CD1c-positive myeloid dendritic cell (primary cell): Measurements from ENCODE around the gene STX18.

Experiments
- DNase-seq: peaks from one replicate; pipeline ENCODE4 v3.0.0-alpha.2; 2016; ENCODE audit errors: extremely low spot score

STX18 gene

GRCh38 chr4:4421356-4421755 is 120.5 kb downstream of the STX18 start:
- DNase-seq: no peak

GRCh38 chr4:4420421-4420820 is 121.4 kb downstream of the STX18 start:
- no peak for DNase-seq

GRCh38 chr4:4419896-4420295 is 122.0 kb downstream of the STX18 start:
- DNase-seq: no peak

- DNase-seq: no peak
Observed at GRCh38 chr4:4418676-4419390, 123.0 kb downstream of the STX18 start.

GRCh38 chr4:4417886-4418285 is 124.0 kb downstream of the STX18 start:
- no peak for DNase-seq

- DNase-seq: no peak
Observed at GRCh38 chr4:4416981-4417380, 124.9 kb downstream of the STX18 start.

GRCh38 chr4:4415806-4416805 is 125.7 kb downstream of the STX18 start:
- no peak for DNase-seq

- DNase-seq: no peak
Observed at GRCh38 chr4:4415107-4415805, 126.6 kb downstream of the STX18 start.

GRCh38 chr4:4413806-4414205 is 128.0 kb downstream of the STX18 start:
- DNase-seq: no peak

GRCh38 chr4:4413373-4413725 is 128.5 kb downstream of the STX18 start:
- no peak for DNase-seq

GRCh38 chr4:4412641-4413372 is 129.0 kb downstream of the STX18 start:
- no peak for DNase-seq

GRCh38 chr4:4411906-4412305 is 129.9 kb downstream of the STX18 start:
- DNase-seq: no peak

- DNase-seq: no peak
Observed at GRCh38 chr4:4410271-4410670, 131.6 kb downstream of the STX18 start.

- DNase-seq: no peak
Observed at GRCh38 chr4:4409416-4410115, 132.3 kb downstream of the STX18 start.

- no peak for DNase-seq
Observed at GRCh38 chr4:4408576-4409335, 133.1 kb downstream of the STX18 start.

- no peak for DNase-seq
Observed at GRCh38 chr4:4408132-4408523, 133.7 kb downstream of the STX18 start.

GRCh38 chr4:4407299-4408131 is 134.3 kb downstream of the STX18 start:
- no peak for DNase-seq

GRCh38 chr4:4406455-4407298 is 135.2 kb downstream of the STX18 start:
- no peak for DNase-seq
